HCT116 (cell line): ENCODE data around the gene FGFR1OP2.

Experiments used
- ATF3 ChIP-seq: IDR thresholded peaks from 2 replicates; pipeline ENCODE4 v1.6.1; 2012
- EGR1 ChIP-seq: IDR thresholded peaks from 2 replicates; pipeline ENCODE4 v1.6.1; 2012; ENCODE audit warnings: low read depth
- EZH2 ChIP-seq: fragments of 200-600 bp; sonication (generic); IDR thresholded peaks from 2 replicates; pipeline ENCODE4 v1.6.1; 2017; ENCODE audit warnings: antibody characterized with exemption, mixed run types
- EZH2phosphoT487 ChIP-seq: fragments of 200-600 bp; IDR thresholded peaks from 2 replicates; pipeline ENCODE4 v1.6.1; 2018; ENCODE audit warnings: antibody characterized with exemption, borderline replicate concordance
- MAX ChIP-seq: IDR thresholded peaks from 2 replicates; pipeline ENCODE4 v1.6.1; 2012
- POLR2A ChIP-seq: IDR thresholded peaks from 2 replicates; pipeline ENCODE4 v1.7.0; 2011; ENCODE audit warnings: borderline replicate concordance; ENCODE audit not compliant: insufficient read depth, insufficient read length; ENCODE audit errors: extremely low read depth
- POLR2AphosphoS5 ChIP-seq: IDR thresholded peaks from 2 replicates; pipeline ENCODE4 v1.6.1; 2011; ENCODE audit warnings: mild to moderate bottlenecking, low read depth, low read length, moderate library complexity
- RAD21 ChIP-seq: IDR thresholded peaks from 2 replicates; pipeline ENCODE4 v1.6.1; 2012; ENCODE audit warnings: low read depth, mild to moderate bottlenecking
- TCF7L2 ChIP-seq: IDR thresholded peaks from 2 replicates; pipeline ENCODE4 v1.7.0; 2011; ENCODE audit warnings: borderline replicate concordance, inconsistent platforms; ENCODE audit not compliant: insufficient read depth, insufficient read length; ENCODE audit errors: extremely low read depth
- YY1 ChIP-seq: IDR thresholded peaks from 2 replicates; pipeline ENCODE4 v1.6.1; 2011; ENCODE audit warnings: low read length, low read depth, moderate library complexity, mild to moderate bottlenecking; ENCODE audit not compliant: insufficient replicate concordance; ENCODE audit errors: extremely low read depth
- ZFX ChIP-seq: fragments of 450-650 bp; IDR thresholded peaks from 2 replicates; pipeline ENCODE4 v1.6.1; 2017
- ZNF274 ChIP-seq: fragments of 200-500 bp; sonication (Bioruptor generic); IDR thresholded peaks from 2 replicates; pipeline ENCODE4 v1.6.1; 2014; ENCODE audit warnings: mild to moderate bottlenecking, low read depth, low read length, inconsistent platforms
- TF ChIP-seq, protein P1 (sequence below): IDR thresholded peaks from 2 replicates; pipeline ENCODE4 v1.6.1; 2012; ENCODE audit warnings: low read depth
- TF ChIP-seq, protein P2 (sequence below), 3 experiments: fragments of 200-600 bp in 1 of 3; sonication (generic) in 1 of 3; IDR thresholded peaks in 2 of 3; conservative IDR thresholded peaks in 1 of 3; 2 replicates each; pipeline ENCODE4 v1.5.1; 2012 to 2017; ENCODE audit warnings: low read depth in 2 of 3, low read length in 2 of 3, antibody characterized with exemption in 1 of 3, borderline replicate concordance in 1 of 3, control low read depth in 1 of 3, mild to moderate bottlenecking in 1 of 3, mixed read lengths in 1 of 3, mixed run types in 1 of 3, moderate library complexity in 1 of 3; ENCODE audit not compliant: insufficient read depth in 1 of 3

- no peak for TF ChIP-seq ZFX
- TF ChIP-seq, protein P1, sequence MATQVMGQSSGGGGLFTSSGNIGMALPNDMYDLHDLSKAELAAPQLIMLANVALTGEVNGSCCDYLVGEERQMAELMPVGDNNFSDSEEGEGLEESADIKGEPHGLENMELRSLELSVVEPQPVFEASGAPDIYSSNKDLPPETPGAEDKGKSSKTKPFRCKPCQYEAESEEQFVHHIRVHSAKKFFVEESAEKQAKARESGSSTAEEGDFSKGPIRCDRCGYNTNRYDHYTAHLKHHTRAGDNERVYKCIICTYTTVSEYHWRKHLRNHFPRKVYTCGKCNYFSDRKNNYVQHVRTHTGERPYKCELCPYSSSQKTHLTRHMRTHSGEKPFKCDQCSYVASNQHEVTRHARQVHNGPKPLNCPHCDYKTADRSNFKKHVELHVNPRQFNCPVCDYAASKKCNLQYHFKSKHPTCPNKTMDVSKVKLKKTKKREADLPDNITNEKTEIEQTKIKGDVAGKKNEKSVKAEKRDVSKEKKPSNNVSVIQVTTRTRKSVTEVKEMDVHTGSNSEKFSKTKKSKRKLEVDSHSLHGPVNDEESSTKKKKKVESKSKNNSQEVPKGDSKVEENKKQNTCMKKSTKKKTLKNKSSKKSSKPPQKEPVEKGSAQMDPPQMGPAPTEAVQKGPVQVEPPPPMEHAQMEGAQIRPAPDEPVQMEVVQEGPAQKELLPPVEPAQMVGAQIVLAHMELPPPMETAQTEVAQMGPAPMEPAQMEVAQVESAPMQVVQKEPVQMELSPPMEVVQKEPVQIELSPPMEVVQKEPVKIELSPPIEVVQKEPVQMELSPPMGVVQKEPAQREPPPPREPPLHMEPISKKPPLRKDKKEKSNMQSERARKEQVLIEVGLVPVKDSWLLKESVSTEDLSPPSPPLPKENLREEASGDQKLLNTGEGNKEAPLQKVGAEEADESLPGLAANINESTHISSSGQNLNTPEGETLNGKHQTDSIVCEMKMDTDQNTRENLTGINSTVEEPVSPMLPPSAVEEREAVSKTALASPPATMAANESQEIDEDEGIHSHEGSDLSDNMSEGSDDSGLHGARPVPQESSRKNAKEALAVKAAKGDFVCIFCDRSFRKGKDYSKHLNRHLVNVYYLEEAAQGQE = no peak
- no peak for TF ChIP-seq POLR2A
- no peak for TF ChIP-seq ATF3
- no peak for TF ChIP-seq EZH2
- TF ChIP-seq, protein P2, sequence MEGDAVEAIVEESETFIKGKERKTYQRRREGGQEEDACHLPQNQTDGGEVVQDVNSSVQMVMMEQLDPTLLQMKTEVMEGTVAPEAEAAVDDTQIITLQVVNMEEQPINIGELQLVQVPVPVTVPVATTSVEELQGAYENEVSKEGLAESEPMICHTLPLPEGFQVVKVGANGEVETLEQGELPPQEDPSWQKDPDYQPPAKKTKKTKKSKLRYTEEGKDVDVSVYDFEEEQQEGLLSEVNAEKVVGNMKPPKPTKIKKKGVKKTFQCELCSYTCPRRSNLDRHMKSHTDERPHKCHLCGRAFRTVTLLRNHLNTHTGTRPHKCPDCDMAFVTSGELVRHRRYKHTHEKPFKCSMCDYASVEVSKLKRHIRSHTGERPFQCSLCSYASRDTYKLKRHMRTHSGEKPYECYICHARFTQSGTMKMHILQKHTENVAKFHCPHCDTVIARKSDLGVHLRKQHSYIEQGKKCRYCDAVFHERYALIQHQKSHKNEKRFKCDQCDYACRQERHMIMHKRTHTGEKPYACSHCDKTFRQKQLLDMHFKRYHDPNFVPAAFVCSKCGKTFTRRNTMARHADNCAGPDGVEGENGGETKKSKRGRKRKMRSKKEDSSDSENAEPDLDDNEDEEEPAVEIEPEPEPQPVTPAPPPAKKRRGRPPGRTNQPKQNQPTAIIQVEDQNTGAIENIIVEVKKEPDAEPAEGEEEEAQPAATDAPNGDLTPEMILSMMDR (IDR thresholded peaks at IDR 0.05 in 2 of 3, conservative IDR thresholded peaks at IDR 0.05 in 1 of 3; ENCODE audit: borderline replicate concordance in 1 of 3, insufficient read depth in 1 of 3, low read depth in 2 of 3, low read length in 2 of 3) = no peak
- TF ChIP-seq EGR1 = no peak
- no peak for TF ChIP-seq MAX
- TF ChIP-seq YY1 = no peak
- TF ChIP-seq POLR2AphosphoS5 = no peak
- TF ChIP-seq RAD21 = no peak
- no peak for TF ChIP-seq ZNF274
- no peak for TF ChIP-seq TCF7L2
- no peak for TF ChIP-seq EZH2phosphoT487
Measured at GRCh38 chr12:27013611-27014084, 75.4 kb downstream of the FGFR1OP2 start.
